HG02885 (cell line): ENCODE measurements around the gene PANK2.

Source experiments
- ATAC-seq: cut with Tn5 transposase; IDR thresholded peaks from one replicate; pipeline ENCODE4 v1.9.1; 2021; ENCODE audit warnings: mild to moderate bottlenecking; ENCODE audit not compliant: unreplicated experiment, poor library complexity

The PANK2 gene

DNA sequence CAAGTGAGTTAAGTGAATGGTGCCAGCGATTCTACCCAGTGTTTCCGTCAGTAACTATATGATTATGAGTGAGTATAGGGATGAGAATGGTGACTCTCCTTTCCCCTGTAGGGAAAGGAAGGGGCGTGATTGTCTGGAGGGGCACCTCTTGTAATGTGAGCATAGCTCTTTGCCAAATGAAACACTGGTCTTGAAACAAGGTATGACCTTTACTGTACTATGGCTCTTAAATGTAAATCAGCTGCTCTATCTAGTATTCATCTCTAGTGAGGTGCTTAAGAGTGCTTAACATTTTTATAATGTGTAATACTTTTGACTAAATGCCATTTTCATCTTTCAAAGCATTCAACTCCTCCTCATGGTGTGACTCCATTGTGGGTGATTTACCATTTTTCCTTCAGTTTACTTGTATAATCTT, 11.0 kb downstream of the PANK2 start:
- no peak for ATAC-seq

DNA sequence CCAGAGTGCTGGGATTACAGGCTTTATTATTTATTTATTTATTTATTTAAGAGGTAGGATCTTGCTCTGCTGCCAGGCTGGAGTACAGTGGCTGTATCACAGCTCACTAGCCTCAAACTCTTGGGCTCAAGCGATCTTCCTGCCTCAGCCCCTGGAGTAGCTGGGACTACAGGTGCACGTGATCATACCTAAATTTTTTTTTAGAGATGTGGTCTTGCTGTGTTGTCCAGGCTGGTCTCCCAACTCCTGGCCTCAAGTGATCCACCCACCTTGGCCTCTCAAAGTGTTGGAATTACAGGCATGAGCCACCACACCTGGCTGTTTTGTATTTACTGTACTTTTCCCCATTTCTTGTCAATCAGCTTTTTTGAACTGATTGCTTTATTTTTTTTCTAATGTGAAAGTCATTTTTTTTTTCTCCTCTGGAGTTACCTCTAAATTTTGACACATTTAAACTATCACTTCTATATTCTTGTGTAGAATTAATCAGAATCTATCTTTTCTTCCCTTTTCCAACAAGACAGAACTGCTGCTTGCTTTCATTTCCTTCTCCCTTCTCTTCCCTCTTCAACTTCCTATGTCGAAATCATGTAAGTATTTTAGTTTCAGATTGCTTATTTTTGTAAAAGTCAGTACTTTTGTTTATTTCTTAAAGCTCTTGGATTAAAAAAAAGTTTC, 12.0 kb downstream of the PANK2 start:
- no peak for ATAC-seq

DNA sequence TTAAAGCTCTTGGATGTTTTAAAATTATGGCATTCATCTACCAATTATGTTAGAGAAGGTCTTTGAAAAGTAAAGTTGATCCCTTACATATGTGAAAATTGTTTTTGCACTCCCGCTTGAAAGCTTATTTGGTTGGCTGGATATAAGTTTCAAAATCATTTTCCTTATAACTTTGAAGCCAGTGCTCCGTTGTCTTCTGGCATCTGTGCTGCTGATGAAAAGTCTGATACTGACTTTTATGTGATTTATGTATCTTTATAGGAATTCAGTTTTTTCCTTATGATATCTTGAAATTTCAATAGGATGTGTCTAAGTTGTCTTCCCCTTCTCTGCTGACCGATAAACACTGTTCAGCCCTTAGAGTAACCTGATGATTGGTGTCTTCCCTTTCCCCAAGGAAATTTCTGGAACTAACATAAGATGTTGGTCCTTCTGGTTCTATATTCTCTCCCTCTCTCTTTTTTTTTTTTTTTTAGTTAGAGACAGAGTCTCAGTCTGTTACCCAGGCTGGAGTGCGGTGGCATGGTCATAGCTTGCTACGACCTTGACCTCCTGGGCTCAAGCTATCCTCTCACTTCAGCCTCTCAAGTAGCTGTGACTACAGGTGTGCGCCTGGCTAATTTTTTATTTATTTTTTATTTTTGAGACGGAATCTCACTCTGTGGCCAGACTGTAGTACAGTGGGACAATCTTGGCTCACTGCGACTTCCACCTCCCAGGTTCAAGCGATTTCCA, 12.7 kb downstream of the PANK2 start:
- no peak for ATAC-seq

DNA sequence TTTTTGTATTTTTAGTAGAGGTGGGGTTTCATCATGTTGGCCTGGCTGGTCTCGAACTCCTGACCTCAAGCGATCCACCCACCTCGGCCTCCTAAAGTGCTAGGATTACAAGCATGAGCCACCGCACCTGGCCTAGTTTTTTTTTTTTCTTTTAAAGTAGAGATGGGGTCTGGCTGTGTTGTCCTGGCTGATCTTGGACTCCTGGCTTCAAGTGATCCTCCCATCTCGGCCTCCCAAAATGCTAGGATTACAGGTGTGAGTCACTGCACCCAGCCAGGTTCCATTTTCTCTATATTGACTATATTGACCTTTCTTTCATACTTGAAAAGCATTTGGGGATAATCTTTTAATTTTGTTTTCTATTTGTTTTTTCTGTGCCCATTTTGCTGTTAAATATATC, 13.3 kb downstream of the PANK2 start:
- no peak for ATAC-seq

DNA sequence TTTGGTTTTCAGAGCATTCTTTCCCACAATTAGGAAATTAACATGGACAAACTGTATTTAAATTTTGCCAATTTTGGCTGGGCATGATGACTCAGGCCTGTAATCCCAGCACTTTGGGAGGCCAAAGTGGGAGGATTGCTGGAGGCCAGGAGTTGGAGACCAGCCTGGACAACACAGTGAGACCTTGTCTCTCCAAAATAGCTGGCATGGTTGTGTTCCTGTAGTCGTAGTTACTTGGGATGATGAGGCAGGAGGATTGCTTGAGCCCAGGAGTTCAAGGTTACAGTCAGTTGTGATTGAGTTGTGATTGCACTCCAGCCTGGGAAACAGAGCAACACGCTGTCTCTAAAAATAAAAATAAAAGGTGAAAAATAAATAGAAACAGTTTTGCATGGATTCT, 15.0 kb downstream of the PANK2 start:
- ATAC-seq, result no peak

DNA sequence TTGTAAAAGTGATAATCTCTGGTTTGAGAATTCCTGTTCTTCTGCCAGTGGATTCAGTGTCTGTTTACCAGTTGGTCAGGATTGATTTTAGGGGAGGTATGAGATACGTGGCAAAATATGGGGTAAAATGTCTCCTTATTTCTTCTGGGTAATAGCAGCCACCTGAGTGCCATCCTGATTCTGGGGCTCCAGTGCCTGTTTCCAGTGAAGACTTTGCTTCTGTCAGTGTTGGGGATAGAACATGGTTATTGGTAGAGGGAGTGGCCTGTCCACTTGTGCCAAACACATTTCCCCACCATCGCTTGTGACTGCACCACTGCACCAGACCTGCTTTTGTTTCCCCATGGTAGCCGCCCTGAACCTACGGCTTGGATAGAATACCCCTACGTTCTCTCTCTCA, 15.7 kb downstream of the PANK2 start:
- ATAC-seq, result no peak

DNA sequence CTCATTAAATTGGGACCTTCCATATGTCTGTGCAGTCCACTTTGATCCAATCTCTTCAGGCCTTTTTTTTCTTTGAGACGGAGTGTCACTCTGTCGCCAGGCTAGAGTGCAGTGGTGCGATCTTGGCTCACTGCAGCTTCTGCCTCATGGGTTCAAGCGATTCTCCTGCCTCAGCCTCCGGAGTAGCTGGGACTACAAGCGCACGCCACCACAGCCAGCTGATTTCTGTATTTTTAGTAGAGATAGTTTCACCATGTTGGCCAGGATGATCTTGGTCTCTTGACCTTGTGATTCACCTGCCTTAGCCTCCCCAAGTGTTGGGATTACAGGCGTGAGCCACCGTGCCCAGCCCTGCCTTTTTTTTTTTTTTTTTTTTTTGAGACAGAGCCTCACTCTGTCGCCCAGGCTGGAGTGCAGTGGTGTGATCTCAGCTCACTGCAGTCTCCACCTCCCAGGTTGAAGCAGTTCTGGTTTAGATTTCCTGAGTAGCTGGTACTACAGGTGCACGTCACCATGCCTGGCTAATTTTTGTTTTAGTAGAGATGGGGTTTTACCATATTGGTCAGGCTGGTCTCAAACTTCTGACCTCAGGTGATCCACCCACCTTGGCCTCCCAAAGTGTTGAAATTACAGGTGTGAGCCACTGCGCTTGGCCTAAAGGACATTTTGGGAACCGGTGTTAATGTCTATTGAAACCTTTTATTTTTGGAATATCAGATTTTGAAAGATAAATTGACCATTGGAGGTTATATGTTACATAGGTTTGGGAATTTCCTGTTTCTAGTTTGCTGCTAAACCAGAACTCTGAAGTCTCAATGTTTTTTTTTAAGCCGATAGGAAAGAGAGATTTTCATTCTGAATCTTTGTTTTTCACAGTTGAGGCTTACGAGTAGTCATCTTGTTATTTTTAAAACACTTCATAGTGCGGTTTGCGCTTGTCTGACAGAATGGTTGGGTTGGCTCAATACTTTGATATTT, 17.8 kb downstream of the PANK2 start:
- peak; percentile 85 for ATAC-seq

DNA sequence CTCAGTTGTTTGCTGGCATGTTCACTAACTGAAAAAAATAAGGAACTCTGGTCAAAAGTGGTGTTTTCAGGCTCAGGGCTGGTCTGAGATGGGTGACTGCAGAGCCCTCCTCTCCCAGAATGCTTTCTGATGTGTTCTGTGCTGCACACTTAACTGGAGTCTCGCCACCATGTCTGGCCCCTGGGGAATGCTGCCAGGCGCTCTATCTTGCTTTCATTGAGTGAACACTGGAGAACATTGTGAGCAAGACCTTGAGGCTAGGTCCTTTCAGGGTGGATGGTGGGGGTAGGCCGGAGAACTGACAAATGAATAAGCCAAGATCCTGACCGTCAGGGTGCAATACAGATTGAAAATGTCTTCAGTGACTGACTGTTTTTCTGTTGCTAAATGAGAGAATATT, 19.5 kb downstream of the PANK2 start:
- no peak for ATAC-seq

DNA sequence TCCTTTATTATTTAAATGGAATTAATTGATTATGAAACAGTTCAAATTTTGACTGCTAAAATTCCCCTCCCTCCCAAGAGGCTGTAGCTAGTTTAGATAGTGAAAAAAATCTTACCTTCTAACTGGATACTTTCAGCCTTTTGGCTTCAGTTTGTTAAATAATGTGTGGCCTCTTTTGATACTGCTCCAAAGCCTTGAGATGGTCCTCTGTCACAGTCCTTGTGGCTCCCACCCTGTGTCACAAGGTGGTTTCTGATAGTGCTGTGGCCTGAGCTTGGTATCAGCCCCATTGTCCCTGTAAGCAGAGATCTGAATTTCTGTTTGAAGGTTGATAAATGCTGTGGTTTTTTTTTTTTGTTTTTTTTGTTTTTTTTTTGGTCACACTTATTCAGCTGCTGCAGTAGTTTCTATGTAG, 20.8 kb downstream of the PANK2 start:
- ATAC-seq, result no peak

DNA sequence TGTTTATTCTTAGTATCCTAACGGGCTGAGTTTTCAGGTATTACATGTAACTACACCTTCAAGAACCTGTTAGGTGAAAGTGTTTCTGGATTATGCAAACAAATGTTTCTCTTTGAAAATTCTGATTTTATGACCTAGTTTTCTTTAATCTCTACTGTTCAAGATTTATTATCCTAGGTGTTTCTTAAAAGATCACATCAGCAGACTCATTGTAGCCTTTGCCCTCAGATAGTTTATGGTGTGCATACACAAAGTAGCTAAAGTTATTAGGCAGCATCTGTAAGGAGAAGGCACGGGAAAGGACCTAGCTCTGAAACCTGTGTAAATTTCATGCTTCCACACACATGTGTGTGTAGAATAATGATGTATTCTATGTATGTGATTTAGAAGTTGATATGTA, 21.7 kb downstream of the PANK2 start:
- no peak for ATAC-seq

DNA sequence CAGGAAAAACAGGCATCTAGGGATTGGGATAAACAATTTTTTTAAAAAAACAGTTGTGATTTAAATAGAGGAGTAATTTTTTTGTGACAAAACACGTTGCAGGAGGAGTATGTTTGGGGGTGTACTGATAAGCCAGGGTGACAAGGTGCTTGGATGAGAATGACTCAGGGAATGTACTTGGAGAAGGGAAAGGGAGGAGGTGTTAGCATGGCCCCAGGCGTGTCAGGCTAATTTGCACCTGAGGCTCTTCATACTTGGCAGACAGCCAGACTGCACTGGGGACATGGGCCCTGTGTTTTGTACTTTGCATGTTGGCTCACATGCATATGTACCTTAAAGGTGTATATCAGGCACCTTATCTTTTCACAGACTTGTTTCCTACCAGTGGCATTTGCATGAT, 22.8 kb downstream of the PANK2 start:
- no peak for ATAC-seq

DNA sequence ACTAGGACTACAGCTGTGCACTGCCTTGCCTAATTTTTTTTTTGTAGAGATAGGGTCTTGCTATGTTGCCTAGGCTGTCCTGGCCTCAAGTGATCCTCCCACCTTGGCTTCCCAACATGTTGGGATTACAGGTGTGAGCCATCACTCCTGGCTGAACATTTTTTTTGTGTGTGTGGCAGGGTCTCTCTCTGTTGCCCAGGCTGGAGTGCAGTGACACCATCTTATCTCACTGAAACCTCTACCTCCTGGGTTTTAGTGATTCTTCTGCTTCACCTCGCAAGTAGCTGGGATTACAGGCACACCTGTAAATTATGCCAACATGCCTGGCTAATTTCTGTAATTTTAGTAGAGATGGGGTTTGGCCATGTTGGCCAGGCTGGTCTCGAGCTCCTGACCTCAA, 25.3 kb downstream of the PANK2 start:
- ATAC-seq, result no peak

DNA sequence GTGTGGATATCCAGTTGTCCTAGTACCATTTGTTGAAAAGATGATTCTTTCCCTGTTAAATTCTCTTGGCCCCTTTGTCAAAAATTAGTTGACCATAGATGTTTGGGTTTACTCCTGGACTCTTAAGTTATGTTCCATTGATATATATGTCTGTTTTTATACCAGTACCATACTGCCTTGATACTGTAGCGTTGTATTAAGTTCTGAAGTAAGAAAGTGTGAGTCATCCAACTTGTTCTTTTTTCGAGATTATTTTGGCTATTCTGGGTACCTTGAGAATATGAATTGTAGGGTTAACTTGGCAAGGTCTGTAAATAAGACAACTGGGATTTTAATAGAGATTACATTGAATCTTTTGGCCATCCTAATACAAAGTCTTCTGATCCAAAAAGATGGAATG, 26.5 kb downstream of the PANK2 start:
- ATAC-seq, result no peak

DNA sequence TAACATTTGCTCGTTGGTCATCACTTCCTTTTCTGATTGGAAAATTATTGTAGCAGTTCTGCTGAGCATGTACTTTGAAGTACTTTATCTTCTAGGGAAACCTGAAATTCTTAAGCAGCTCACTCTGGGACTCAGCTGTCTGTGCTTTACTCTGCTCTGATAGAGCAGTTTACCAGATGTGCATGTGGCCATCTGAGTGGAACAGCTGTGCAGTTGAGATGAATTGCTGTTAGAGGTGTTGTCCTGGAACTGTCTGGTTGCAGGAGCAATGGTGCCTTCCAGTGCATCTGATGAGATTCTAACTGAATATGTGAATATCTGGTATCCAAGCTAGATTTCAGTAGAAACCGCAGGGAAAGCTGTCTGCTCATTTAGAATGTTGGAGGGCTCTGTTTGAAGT, 27.2 kb downstream of the PANK2 start:
- no peak for ATAC-seq

DNA sequence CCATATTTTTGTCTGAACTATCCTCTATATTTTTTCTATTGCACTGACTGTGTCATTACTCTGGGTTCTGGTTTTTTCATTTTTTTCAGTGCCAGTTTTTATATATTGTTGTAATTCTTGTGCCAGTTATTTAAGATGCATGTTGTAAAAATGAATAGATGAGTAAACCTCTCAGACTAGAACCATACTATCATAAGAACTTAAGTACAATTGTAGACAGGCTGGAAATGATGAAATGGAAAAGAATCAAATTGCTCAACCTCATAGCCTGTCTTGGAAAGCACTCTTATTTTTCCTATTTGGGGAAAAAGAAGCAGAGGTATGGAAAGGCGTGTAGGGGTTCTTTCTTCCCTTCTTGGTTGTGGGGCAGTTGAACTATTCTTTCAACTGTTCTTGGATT, 30.2 kb downstream of the PANK2 start:
- no peak for ATAC-seq

DNA sequence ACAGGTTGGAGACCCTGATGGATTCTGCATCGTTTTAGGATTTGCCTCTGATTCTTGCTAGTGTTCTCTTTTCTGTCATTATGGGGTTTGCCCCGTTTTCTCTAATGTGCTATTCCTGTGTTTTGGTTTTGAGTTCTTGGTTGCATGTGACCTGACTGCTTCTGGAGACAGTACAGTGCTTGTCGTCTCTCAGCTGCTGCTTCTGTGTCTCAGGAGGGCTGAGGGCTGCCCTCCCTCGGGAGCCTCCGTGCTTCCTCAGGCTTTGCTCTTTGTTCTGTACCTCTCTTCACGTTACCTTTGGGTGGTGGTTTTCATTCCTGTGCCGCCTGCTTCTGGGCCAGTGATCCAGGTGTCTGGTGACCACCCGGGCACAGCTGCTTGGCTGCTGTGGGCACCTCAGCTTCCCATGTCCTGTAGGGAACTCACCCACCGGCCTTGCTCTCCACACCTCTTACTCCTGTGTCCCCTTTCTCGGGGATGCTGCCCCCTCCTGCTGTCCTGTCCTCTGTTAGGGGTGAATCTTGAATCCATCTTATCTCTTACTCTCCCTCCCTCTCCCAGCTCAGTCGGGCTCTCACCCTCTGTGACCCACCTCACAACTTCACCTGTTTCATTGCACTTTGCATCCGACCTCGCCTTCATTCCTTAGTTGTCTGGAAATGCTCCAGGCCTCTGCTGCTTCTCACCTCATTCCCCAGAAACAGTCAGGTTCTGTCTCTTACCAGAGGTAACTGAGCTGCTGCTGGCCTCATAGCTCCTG, 33.2 kb downstream of the PANK2 start:
- ATAC-seq, result no peak

DNA sequence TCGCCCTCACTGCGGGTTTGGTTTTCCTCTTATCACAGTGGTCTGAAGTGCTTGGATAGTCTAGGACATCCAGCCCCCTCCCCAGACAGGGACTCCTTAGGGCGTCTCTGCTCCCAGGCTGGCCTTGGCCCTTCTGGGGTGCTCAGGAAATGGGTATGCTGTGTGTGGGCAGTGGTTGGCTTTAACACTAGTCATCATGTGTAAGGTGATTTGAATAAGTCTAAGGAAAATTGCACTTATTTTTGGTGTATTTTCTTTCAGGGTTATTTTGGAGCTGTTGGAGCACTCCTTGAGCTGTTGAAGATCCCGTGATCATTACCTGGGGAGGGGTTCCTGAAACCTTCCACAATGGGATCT, 33.8 kb downstream of the PANK2 start:
- ATAC-seq, result no peak

DNA sequence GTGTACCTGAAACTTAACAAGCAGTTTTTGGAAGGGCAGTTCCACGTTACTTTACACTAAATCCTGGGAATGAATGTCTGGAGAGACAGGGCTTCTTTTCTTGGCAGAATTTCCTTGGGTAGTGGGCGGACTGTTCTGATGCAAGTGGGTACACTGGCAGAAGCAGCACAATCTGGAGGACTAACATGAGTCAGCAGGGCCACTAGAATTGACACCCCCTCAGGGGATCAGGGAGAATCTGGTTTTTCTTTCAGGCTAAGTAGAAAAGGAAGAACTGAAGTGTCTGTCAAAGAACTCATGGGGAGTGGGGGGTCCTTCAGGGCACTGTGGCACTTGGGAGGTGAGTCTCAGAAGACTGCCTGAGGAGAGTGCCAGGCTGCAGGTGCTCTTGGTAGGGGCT, 34.6 kb downstream of the PANK2 start:
- ATAC-seq, result no peak

DNA sequence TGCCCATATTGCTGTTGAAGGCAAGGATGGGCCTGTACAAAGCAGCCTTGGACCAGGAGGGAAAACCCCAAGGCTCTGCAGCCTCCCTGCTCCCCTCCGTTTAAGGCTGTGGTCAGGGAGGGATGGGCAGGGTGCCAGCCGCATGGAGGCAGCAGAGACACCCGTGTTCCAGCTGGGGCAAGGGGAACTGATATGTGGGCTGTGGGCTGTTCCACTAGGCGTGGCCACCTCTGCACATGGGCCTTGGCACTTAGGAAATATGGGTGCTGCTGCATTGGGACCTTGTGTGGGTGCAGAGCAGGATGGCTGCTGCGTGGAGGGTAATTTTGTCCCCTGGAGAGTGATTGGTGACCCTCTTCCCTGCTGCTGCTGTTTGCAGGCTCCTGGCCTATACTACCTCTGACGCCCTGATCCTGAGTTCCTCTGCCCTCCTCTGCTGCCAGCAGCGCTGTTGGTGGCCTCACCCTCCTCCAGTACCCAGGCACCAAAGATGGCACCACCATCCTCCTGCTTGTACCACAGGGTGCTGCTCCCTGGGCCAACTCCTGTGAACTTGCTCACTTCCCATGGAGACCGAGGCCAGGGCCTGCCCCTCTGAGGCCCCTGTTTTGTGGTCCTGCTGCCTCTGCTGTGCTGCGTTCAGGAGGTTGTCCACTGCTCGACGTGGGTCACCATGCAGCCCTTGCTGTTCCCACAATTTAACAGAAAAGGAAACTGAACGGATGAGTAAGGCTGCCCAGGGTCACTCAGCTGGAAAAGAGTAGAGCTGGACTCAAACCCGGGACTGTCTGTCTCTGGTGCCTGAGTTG, 35.3 kb downstream of the PANK2 start:
- no peak for ATAC-seq
